Stomach (tissue), 4 donors: ENCODE measurements around the gene DEDD2.

Source experiments
- CTCF ChIP-seq, 7 experiments: fragments of 450-650 bp in 4 of 7; fragments of 200-600 bp in 3 of 7; sonication (generic) in 3 of 7; IDR thresholded peaks; one replicate each; pipeline ENCODE4 v1.5.1; 2016 to 2019; ENCODE audit warnings: antibody characterized with exemption in 7 of 7, control low read depth in 2 of 7, mild to moderate bottlenecking in 1 of 7
- POLR2A ChIP-seq, 4 donors: fragments of 450-650 bp; IDR thresholded peaks; one replicate each; pipeline ENCODE4 v1.6.1; 2016; ENCODE audit warnings: antibody characterized with exemption in 4 of 4, control low read depth in 2 of 4, mild to moderate bottlenecking in 1 of 4, moderate library complexity in 1 of 4

GRCh38 chr19:42170715-42171114, 46.8 kb downstream of the DEDD2 start:
- TF ChIP-seq POLR2A (IDR thresholded peaks at IDR 0.05) (no peak), CTCF (IDR thresholded peaks at IDR 0.05) (no peak)
